ENCODE data around the gene OSBPL10.

The OSBPL10 gene

DNA sequence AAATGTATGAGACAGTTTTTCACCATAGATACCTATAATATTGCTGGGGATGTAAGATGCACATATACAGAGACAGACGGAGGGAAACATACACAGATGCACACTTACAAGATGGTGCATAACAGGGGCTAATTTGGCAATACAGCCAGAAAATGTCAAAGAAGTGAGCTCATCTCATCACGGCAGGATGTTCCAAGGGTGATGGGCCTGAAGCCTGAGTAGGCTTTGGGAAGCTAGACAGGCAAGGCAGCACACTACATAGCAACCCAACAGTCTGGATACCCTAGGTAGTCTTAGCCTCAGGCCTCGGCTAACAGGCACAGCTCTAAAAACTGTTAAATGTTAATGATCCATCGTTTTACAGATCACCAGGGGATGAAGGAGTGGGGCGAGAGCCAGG lies 148.5 kb downstream of the OSBPL10 start:
- H3K9me3 ChIP-seq (ENCODE audit: insufficient read depth, low read depth, low read length) = no peaks in the 10 kb centered on the region
- no peaks in the 10 kb centered on the region for H3K27me3 ChIP-seq (ENCODE audit: insufficient read depth, low read length, poor library complexity, severe bottlenecking)
- no peaks in the 10 kb centered on the region for H3K4me1 ChIP-seq (ENCODE audit: insufficient read depth, low read length, poor library complexity, severe bottlenecking)
- no peak overlapping the region for H3K9ac ChIP-seq (ENCODE audit: low read depth, low read length, poor library complexity, severe bottlenecking)
- H3K4me3 ChIP-seq (ENCODE audit: low read length, poor library complexity, severe bottlenecking) = no peak overlapping the region
- no peak overlapping the region for H3K4me2 ChIP-seq (ENCODE audit: low read depth, low read length, poor library complexity, severe bottlenecking)
- no peaks in the 10 kb centered on the region for H3F3A ChIP-seq (ENCODE audit: low read depth)
- no peak overlapping the region for H2AFZ ChIP-seq (ENCODE audit: low read length)
- H3K79me2 ChIP-seq (ENCODE audit: insufficient read depth, low read length) = no peaks in the 10 kb centered on the region
- H3K36me3 ChIP-seq (ENCODE audit: insufficient read depth, low read length) = no peaks in the 10 kb centered on the region
- no peaks in the 10 kb centered on the region for H4K20me1 ChIP-seq (ENCODE audit: insufficient read depth, low read length, poor library complexity, severe bottlenecking)
- H3K9me2 ChIP-seq (replicated peaks; ENCODE audit: low read depth, low read length) = no peaks in the 10 kb centered on the region
- TF ChIP-seq, protein P1, sequence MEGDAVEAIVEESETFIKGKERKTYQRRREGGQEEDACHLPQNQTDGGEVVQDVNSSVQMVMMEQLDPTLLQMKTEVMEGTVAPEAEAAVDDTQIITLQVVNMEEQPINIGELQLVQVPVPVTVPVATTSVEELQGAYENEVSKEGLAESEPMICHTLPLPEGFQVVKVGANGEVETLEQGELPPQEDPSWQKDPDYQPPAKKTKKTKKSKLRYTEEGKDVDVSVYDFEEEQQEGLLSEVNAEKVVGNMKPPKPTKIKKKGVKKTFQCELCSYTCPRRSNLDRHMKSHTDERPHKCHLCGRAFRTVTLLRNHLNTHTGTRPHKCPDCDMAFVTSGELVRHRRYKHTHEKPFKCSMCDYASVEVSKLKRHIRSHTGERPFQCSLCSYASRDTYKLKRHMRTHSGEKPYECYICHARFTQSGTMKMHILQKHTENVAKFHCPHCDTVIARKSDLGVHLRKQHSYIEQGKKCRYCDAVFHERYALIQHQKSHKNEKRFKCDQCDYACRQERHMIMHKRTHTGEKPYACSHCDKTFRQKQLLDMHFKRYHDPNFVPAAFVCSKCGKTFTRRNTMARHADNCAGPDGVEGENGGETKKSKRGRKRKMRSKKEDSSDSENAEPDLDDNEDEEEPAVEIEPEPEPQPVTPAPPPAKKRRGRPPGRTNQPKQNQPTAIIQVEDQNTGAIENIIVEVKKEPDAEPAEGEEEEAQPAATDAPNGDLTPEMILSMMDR (conservative IDR thresholded peaks at IDR 0.05; ENCODE audit: low read length) = no peak
- TF ChIP-seq EZH2phosphoT487 (IDR thresholded peaks at IDR 0.05; ENCODE audit: borderline replicate concordance) = no peak

DNA sequence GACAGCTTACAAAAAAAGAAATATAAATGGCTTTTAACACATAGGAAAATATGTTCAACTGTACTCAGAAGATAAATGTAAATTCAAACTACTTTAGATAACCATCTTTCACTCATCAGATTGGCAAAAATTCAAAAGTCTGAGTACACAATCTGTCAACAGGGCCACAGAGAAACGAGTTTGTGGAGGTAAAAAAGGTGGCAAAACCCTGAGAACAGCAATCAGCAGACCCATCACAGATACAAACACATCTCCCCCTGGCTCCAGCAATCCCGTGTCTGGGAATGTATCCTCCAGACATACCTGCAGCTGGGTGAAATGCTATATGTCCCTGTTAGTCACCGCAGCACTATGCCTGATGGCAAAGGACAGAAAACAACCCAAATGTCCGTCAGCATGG lies 149.5 kb downstream of the OSBPL10 start:
- TF ChIP-seq, protein P1 (conservative IDR thresholded peaks at IDR 0.05; ENCODE audit: low read length) = no peak
- no peak for TF ChIP-seq EZH2phosphoT487 (IDR thresholded peaks at IDR 0.05; ENCODE audit: borderline replicate concordance)
- no peaks in the 10 kb centered on the region for H3K36me3 ChIP-seq (ENCODE audit: insufficient read depth, low read length)
- no peaks in the 10 kb centered on the region for H3K27me3 ChIP-seq (ENCODE audit: insufficient read depth, low read length, poor library complexity, severe bottlenecking)
- H3F3A ChIP-seq (ENCODE audit: low read depth) = no peaks in the 10 kb centered on the region
- H3K4me3 ChIP-seq (ENCODE audit: low read length, poor library complexity, severe bottlenecking) = no peak overlapping the region
- no peaks in the 10 kb centered on the region for H4K20me1 ChIP-seq (ENCODE audit: insufficient read depth, low read length, poor library complexity, severe bottlenecking)
- H3K79me2 ChIP-seq (ENCODE audit: insufficient read depth, low read length) = no peaks in the 10 kb centered on the region
- H3K9ac ChIP-seq (ENCODE audit: low read depth, low read length, poor library complexity, severe bottlenecking) = no peak overlapping the region
- no peaks in the 10 kb centered on the region for H3K4me1 ChIP-seq (ENCODE audit: insufficient read depth, low read length, poor library complexity, severe bottlenecking)
- no peak overlapping the region for H2AFZ ChIP-seq (ENCODE audit: low read length)
- H3K9me2 ChIP-seq (replicated peaks; ENCODE audit: low read depth, low read length) = no peaks in the 10 kb centered on the region
- no peaks in the 10 kb centered on the region for H3K9me3 ChIP-seq (ENCODE audit: insufficient read depth, low read depth, low read length)
- no peak overlapping the region for H3K4me2 ChIP-seq (ENCODE audit: low read depth, low read length, poor library complexity, severe bottlenecking)

DNA sequence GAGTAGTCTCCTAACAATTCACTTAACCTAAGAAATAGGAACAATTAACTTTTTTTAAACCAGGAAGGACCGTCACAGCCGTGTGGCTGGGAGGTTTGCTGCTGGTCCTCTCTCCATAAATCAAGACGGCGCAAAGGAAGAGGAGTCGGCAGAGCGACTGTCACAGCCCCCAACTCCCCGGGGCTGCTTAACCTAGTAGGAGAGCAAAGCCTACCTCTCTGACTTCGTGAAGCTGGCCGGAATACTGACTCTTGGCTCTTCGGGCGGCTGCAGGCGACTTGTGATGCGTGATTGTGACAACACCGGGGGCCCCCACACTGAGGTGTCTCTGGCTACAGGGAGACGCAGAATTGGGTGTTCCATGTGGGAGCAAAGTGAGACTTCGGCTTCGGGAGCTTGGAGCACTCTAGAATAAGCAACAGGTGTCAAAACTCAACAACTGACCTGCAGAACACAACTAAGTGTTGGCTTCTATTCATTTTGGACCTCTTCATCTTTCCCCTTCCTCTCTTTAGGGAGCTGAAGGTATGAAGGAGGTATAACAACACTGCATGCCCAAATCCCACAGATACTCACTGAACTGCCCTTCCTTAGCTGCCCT lies 151.1 kb downstream of the OSBPL10 start:
- H3K79me2 ChIP-seq (ENCODE audit: insufficient read depth, low read length) = no peaks in the 10 kb centered on the region
- H3K9ac ChIP-seq (ENCODE audit: low read depth, low read length, poor library complexity, severe bottlenecking) = no peak overlapping the region
- no peak overlapping the region for H3K4me2 ChIP-seq (ENCODE audit: low read depth, low read length, poor library complexity, severe bottlenecking)
- TF ChIP-seq, protein P1 (conservative IDR thresholded peaks at IDR 0.05; ENCODE audit: low read length) = no peak
- no peak for TF ChIP-seq EZH2phosphoT487 (IDR thresholded peaks at IDR 0.05; ENCODE audit: borderline replicate concordance)
- no peaks in the 10 kb centered on the region for H3K27me3 ChIP-seq (ENCODE audit: insufficient read depth, low read length, poor library complexity, severe bottlenecking)
- no peak overlapping the region for H3K4me3 ChIP-seq (ENCODE audit: low read length, poor library complexity, severe bottlenecking)
- no peaks in the 10 kb centered on the region for H4K20me1 ChIP-seq (ENCODE audit: insufficient read depth, low read length, poor library complexity, severe bottlenecking)
- H3K4me1 ChIP-seq (ENCODE audit: insufficient read depth, low read length, poor library complexity, severe bottlenecking) = no peaks in the 10 kb centered on the region
- no peaks in the 10 kb centered on the region for H3F3A ChIP-seq (ENCODE audit: low read depth)
- no peaks in the 10 kb centered on the region for H3K9me3 ChIP-seq (ENCODE audit: insufficient read depth, low read depth, low read length)
- H3K36me3 ChIP-seq (ENCODE audit: insufficient read depth, low read length) = no peaks in the 10 kb centered on the region
- no peak overlapping the region for H2AFZ ChIP-seq (ENCODE audit: low read length)
- H3K9me2 ChIP-seq (replicated peaks; ENCODE audit: low read depth, low read length) = no peaks in the 10 kb centered on the region

Data from Loucy (cell line).